Esophagus mucosa (tissue), 1 donor: ENCODE results near the gene MAPK10. TPM values are rescaled to one million over a fixed set of nuclear protein-coding genes. Genes with fewer than 3 reads are reported as not detected.
A peak's percentile ranks its signal among the peaks of the same experiment; 100 is the strongest.

ENCODE experiments used
- ATAC-seq: fragments of 200-7000 bp; cut with Tn5 transposase; one replicate; pipeline ENCODE4 v1.9.1; 2020
- total RNA-seq: library from RNA; stranded (reverse); gene quantifications from one replicate; pipeline ENCODE4 v1.2.4, GENCODE V29; 2023
- donor health status: DM: yes; HTN: yes; CAD: no.

The MAPK10 gene
- total RNA-seq, 1 donor from 2014 or later, result 4.3 TPM

GRCh38 chr4:86272669-86273068 is 87.2 kb downstream of the MAPK10 start:
- no peak for ATAC-seq

- ATAC-seq, result no peak
These were observed 88.8 kb downstream of the MAPK10 start for GRCh38 chr4:86271057-86271456.

GRCh38 chr4:86269354-86269753 is 90.5 kb downstream of the MAPK10 start:
- ATAC-seq, result no peak

GRCh38 chr4:86264241-86264640 is 95.6 kb downstream of the MAPK10 start:
- ATAC-seq, result peak; percentile 29

GRCh38 chr4:86261636-86262035 is 98.2 kb downstream of the MAPK10 start:
- no peak for ATAC-seq

GRCh38 chr4:86256086-86256485 is 103.8 kb downstream of the MAPK10 start:
- no peak for ATAC-seq

GRCh38 chr4:86250619-86251018 is 109.2 kb downstream of the MAPK10 start:
- no peak for ATAC-seq

GRCh38 chr4:86250006-86250405 is 109.8 kb downstream of the MAPK10 start:
- no peak for ATAC-seq

- ATAC-seq, result no peak
These were observed 110.8 kb downstream of the MAPK10 start for GRCh38 chr4:86249074-86249473.

GRCh38 chr4:86247906-86248305 is 111.9 kb downstream of the MAPK10 start:
- ATAC-seq, result no peak

- no peak for ATAC-seq
These were observed 112.5 kb downstream of the MAPK10 start for GRCh38 chr4:86247320-86247719.

- ATAC-seq, result no peak
These were observed 116.1 kb downstream of the MAPK10 start for GRCh38 chr4:86243750-86244149.

GRCh38 chr4:86242677-86243076 is 117.2 kb downstream of the MAPK10 start:
- ATAC-seq, result no peak

- ATAC-seq, result no peak
These were observed 124.3 kb downstream of the MAPK10 start for GRCh38 chr4:86235549-86235948.

- no peak for ATAC-seq
These were observed 126.2 kb downstream of the MAPK10 start for GRCh38 chr4:86233681-86234080.

- no peak for ATAC-seq
These were observed 126.8 kb downstream of the MAPK10 start for GRCh38 chr4:86233090-86233489.

- no peak for ATAC-seq
These were observed 136.4 kb downstream of the MAPK10 start for GRCh38 chr4:86223472-86223871.

- no peak for ATAC-seq
These were observed 138.9 kb downstream of the MAPK10 start for GRCh38 chr4:86221002-86221401.

- peak; percentile 46 for ATAC-seq
These were observed 139.7 kb downstream of the MAPK10 start for GRCh38 chr4:86220121-86220520.

- ATAC-seq, result no peak
These were observed 140.9 kb downstream of the MAPK10 start for GRCh38 chr4:86218746-86219473.

- no peak for ATAC-seq
These were observed 156.7 kb downstream of the MAPK10 start for GRCh38 chr4:86203176-86203575.

GRCh38 chr4:86185659-86186058 is 174.2 kb downstream of the MAPK10 start:
- no peak for ATAC-seq

- no peak for ATAC-seq
These were observed 175.0 kb downstream of the MAPK10 start for GRCh38 chr4:86184901-86185285.

- ATAC-seq, result no peak
These were observed 175.5 kb downstream of the MAPK10 start for GRCh38 chr4:86184216-86184900.
